Neural progenitor cell (in vitro differentiated cells): ENCODE data around the gene DIDO1. TPM values are rescaled to one million over a fixed set of nuclear protein-coding genes. Genes with fewer than 3 reads are reported as not detected.

Experiments used
- DNase-seq: peaks from one replicate; pipeline ENCODE4 v3.0.0-alpha.2; 2016; ENCODE audit warnings: low spot score
- H2AFZ ChIP-seq: fragments of 200-600 bp; sonication (generic); replicated peaks from 2 replicates; pipeline ENCODE4 v1.6.1; 2016; ENCODE audit warnings: antibody characterized with exemption
- H3F3A ChIP-seq: fragments of 200-600 bp; sonication (generic); 2 replicates; pipeline ENCODE4 v1.6.1; 2016; ENCODE audit warnings: antibody characterized with exemption, low read depth
- H3K27ac ChIP-seq: fragments of 200-600 bp; sonication (generic); 2 replicates; pipeline ENCODE4 v1.5.1; 2016; ENCODE audit warnings: mild to moderate bottlenecking
- H3K27me3 ChIP-seq: fragments of 200-600 bp; sonication (generic); 2 replicates; pipeline ENCODE4 v1.6.1; 2016; ENCODE audit warnings: mild to moderate bottlenecking, moderate library complexity
- H3K36me3 ChIP-seq: fragments of 200-600 bp; sonication (generic); 2 replicates; pipeline ENCODE4 v1.5.1; 2016
- H3K4me1 ChIP-seq: fragments of 200-600 bp; sonication (generic); 2 replicates; pipeline ENCODE4 v1.6.1; 2016; ENCODE audit warnings: mixed run types
- H3K4me2 ChIP-seq: fragments of 200-600 bp; sonication (generic); 2 replicates; pipeline ENCODE4 v1.6.1; 2016
- H3K4me3 ChIP-seq: fragments of 200-600 bp; sonication (generic); 2 replicates; pipeline ENCODE4 v1.5.1; 2016
- H3K79me2 ChIP-seq: fragments of 200-600 bp; sonication (generic); 2 replicates; pipeline ENCODE4 v1.6.1; 2016; ENCODE audit warnings: low read depth
- H3K9ac ChIP-seq: fragments of 200-600 bp; sonication (generic); 2 replicates; pipeline ENCODE4 v1.6.1; 2016
- H3K9me3 ChIP-seq: fragments of 200-600 bp; sonication (generic); 2 replicates; pipeline ENCODE4 v1.5.1; 2016; ENCODE audit warnings: low read depth
- H4K20me1 ChIP-seq: fragments of 200-600 bp; sonication (generic); 2 replicates; pipeline ENCODE4 v1.6.1; 2016; ENCODE audit warnings: low read depth
- H3K27ac Mint-ChIP-seq: 3 replicates; pipeline ENCODE4 v1.8.0; 2021; ENCODE audit warnings: mixed read lengths
- H3K27me3 Mint-ChIP-seq: 2 replicates; pipeline ENCODE4 v1.8.0; 2022; ENCODE audit warnings: low read depth, mild to moderate bottlenecking, inconsistent platforms, moderate library complexity, mixed read lengths; ENCODE audit not compliant: insufficient read depth
- H3K36me3 Mint-ChIP-seq: 3 replicates; pipeline ENCODE4 v1.8.0; 2021; ENCODE audit warnings: mixed read lengths
- H3K4me1 Mint-ChIP-seq: 3 replicates; pipeline ENCODE4 v1.8.0; 2021; ENCODE audit warnings: mixed read lengths
- H3K4me3 Mint-ChIP-seq: 3 replicates; pipeline ENCODE4 v1.8.0; 2021; ENCODE audit warnings: mild to moderate bottlenecking, moderate library complexity, mixed read lengths
- H3K9me3 Mint-ChIP-seq: 3 replicates; pipeline ENCODE4 v1.8.0; 2020; ENCODE audit warnings: mixed read lengths
- CTCF ChIP-seq: fragments of 200-600 bp; sonication (generic); IDR thresholded peaks from 2 replicates; pipeline ENCODE4 v1.5.1; 2017; ENCODE audit warnings: antibody characterized with exemption, mild to moderate bottlenecking
- EZH2 ChIP-seq: fragments of 200-600 bp; sonication (generic); IDR thresholded peaks from 2 replicates; pipeline ENCODE4 v1.6.1; 2017; ENCODE audit warnings: antibody characterized with exemption, mild to moderate bottlenecking, moderate library complexity
- EZH2phosphoT487 ChIP-seq: fragments of 200-600 bp; sonication (generic); IDR thresholded peaks from 2 replicates; pipeline ENCODE4 v1.6.1; 2017; ENCODE audit warnings: antibody characterized with exemption
- total RNA-seq: library from RNA; depleted of rRNA; stranded (reverse); fragments of >200 nt; gene quantifications from 2 replicates; pipeline ENCODE4 v1.2.3, GENCODE V29; 2015; ENCODE audit warnings: low replicate concordance

Gene DIDO1
- total RNA-seq, 1 donor from 2014 or later, result 64.5 TPM

GRCh38 chr20:62830251-62830650 lies 96.1 kb downstream of the DIDO1 start:
- no peak for DNase-seq
- Histone ChIP-seq H3F3A (peaks cover 26% of the 10 kb centered on the region), H3K4me3 (no peak overlapping the region), H3K27me3 (no peaks in the 10 kb centered on the region), H4K20me1 (no peaks in the 10 kb centered on the region), H3K9me3 (no peaks in the 10 kb centered on the region), H3K9ac (no peak overlapping the region), H3K79me2 (no peaks in the 10 kb centered on the region), H3K4me1 (peaks cover 24% of the 10 kb centered on the region), H3K36me3 (no peaks in the 10 kb centered on the region), H3K4me2 (no peak overlapping the region), H2AFZ (no peak overlapping the region), H3K27ac (no peak overlapping the region)
- TF ChIP-seq EZH2phosphoT487 (no peak), CTCF (no peak), EZH2 (no peak)
- H3K9me3 Mint-ChIP-seq, result no peaks in the 10 kb centered on the region
- no peak overlapping the region for H3K4me3 Mint-ChIP-seq
- H3K36me3 Mint-ChIP-seq, result no peaks in the 10 kb centered on the region
- peaks cover 26% of the 10 kb centered on the region for H3K4me1 Mint-ChIP-seq
- peaks cover 2% of the 10 kb centered on the region for H3K27me3 Mint-ChIP-seq
- H3K27ac Mint-ChIP-seq, result no peak overlapping the region

GRCh38 chr20:62829231-62830230 lies 96.8 kb downstream of the DIDO1 start:
- DNase-seq, result no peak
- Mint-ChIP-seq H3K4me3 (no peak overlapping the region), H3K9me3 (no peaks in the 10 kb centered on the region), H3K4me1 (peaks cover 22% of the 10 kb centered on the region), H3K27me3 (no peaks in the 10 kb centered on the region), H3K36me3 (no peaks in the 10 kb centered on the region), H3K27ac (no peak overlapping the region)
- Histone ChIP-seq H3K4me3 (no peak overlapping the region), H3K4me1 (peaks cover 19% of the 10 kb centered on the region), H4K20me1 (no peaks in the 10 kb centered on the region), H3K27ac (no peak overlapping the region), H3K9ac (no peak overlapping the region), H3K36me3 (no peaks in the 10 kb centered on the region), H3K27me3 (no peaks in the 10 kb centered on the region), H2AFZ (no peak overlapping the region), H3F3A (peaks cover 20% of the 10 kb centered on the region), H3K9me3 (no peaks in the 10 kb centered on the region), H3K79me2 (no peaks in the 10 kb centered on the region), H3K4me2 (no peak overlapping the region)
- TF ChIP-seq EZH2phosphoT487 (no peak), EZH2 (no peak), CTCF (no peak)

- Mint-ChIP-seq H3K36me3 (no peaks in the 10 kb centered on the region), H3K27me3 (no peaks in the 10 kb centered on the region), H3K9me3 (no peaks in the 10 kb centered on the region), H3K4me3 (no peak overlapping the region), H3K27ac (no peak overlapping the region), H3K4me1 (peaks cover 21% of the 10 kb centered on the region)
- peaks cover 23% of the 10 kb centered on the region for H3K4me1 ChIP-seq
- H3K9me3 ChIP-seq, result no peaks in the 10 kb centered on the region
- H4K20me1 ChIP-seq, result no peaks in the 10 kb centered on the region
- H3K27ac ChIP-seq, result no peak overlapping the region
- H2AFZ ChIP-seq, result no peak overlapping the region
- TF ChIP-seq EZH2 (no peak), EZH2phosphoT487 (no peak), CTCF (no peak)
- no peak overlapping the region for H3K4me3 ChIP-seq
- no peaks in the 10 kb centered on the region for H3K36me3 ChIP-seq
- no peak for DNase-seq
- no peaks in the 10 kb centered on the region for H3K27me3 ChIP-seq
- H3K79me2 ChIP-seq, result no peaks in the 10 kb centered on the region
- H3F3A ChIP-seq, result peaks cover 20% of the 10 kb centered on the region
- H3K4me2 ChIP-seq, result no peak overlapping the region
- H3K9ac ChIP-seq, result no peak overlapping the region
These were observed 97.6 kb downstream of the DIDO1 start for GRCh38 chr20:62828511-62829230.
